Liver (tissue), 3 donors: ENCODE results near the gene TSBP1.

ENCODE experiments used
- CTCF ChIP-seq: fragments of 150-350 bp; IDR thresholded peaks from 2 replicates; pipeline ENCODE4 v1.5.1; 2017; ENCODE audit warnings: improper control_type of control experiment, low read depth, low read length; ENCODE audit not compliant: missing input control
- JUND ChIP-seq, 2 donors: IDR thresholded peaks; 2 replicates each; pipeline ENCODE4 v1.6.1; 2016; ENCODE audit warnings: antibody characterized with exemption in 2 of 2
- NR2F2 ChIP-seq: IDR thresholded peaks from 2 replicates; pipeline ENCODE4 v1.6.1; 2016; ENCODE audit warnings: antibody characterized with exemption
- REST ChIP-seq: IDR thresholded peaks from 2 replicates; pipeline ENCODE4 v1.6.1; 2016; ENCODE audit warnings: antibody characterized with exemption, mild to moderate bottlenecking
- donor health status: healthy.
- donor health status: healthy.

DNA sequence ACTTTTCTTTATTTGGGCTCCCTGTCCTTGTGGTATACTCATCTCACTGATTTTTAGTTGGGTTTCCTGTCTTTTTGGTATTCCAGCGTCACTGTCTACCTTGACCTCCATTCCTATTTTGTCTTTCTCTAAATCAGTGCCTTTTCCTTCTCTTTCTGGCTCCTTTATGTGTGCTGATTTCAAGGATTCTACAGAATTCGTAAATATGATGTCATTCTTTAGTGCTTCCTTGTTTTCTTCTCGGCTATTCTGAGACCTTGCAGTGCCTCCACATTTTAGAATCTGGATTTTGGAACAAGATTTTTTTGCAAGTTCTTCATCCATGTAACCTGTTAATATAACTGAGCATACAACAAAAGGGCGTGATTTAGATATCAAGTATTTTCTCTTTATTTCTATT lies 78.0 kb downstream of the TSBP1 start:
- TF ChIP-seq NR2F2 = no peak
- no peak for TF ChIP-seq CTCF
- TF ChIP-seq JUND (IDR thresholded peaks at IDR 0.05) = no peak
- TF ChIP-seq REST = no peak
